ENCODE data around the gene PLA2G10.
"Not testable (repeated sequence)": the region's sequence is repeated elsewhere in the genome, so short reads cannot be mapped to it uniquely, and the experiment has no call there.

Gene PLA2G10

DNA sequence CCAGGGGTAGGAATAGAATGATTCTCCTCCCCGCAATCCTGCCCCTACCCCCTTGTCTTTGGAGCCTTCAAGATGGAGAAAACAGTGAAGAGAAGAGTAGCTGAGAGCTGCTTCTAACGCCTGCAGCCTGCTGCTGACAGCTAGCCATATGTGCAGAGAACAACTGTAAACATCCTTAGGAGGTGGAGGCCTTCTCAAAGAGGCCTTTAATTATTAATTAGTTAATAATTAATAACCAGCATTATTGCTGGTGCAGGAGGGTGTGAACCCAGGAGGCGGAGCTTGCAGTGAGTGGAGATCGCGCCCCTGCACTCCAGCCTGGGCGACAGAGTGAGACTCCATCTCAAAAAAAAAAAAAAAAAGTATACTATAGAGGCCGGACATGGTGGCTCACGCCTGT is 52.9 kb downstream of the PLA2G10 start:
- H3K4me3 ChIP-seq (replicated peaks; ENCODE audit: low read depth, low read length) = no peak overlapping the region
- no peak for TF ChIP-seq CTCF (IDR thresholded peaks at IDR 0.05; ENCODE audit: low read depth, low read length, missing control alignments)
- no peak for DNase-seq (ENCODE audit: extremely low read depth, low read depth)

DNA sequence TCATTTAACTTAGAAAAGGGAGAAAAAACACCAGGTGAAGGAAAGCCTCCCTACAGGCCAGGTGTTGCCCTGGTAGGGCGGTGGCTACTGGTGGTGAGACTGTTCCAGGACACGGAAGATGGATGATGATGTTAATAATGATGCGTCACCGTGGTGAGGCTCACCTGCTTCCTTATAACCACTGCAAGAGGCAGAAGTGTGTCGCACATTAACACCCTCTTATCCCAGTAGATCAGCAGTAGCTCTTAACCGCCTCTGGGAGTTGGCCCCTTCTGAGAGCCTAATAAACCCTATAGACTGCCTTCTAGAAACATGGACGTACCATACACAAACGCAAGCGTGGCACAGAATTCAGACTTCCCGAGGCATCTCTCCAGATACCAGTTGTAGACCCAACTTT is 53.6 kb downstream of the PLA2G10 start:
- DNase-seq (ENCODE audit: extremely low read depth, low read depth) = no peak
- no peak for TF ChIP-seq CTCF (IDR thresholded peaks at IDR 0.05; ENCODE audit: low read depth, low read length, missing control alignments)
- no peak overlapping the region for H3K4me3 ChIP-seq (replicated peaks; ENCODE audit: low read depth, low read length)

GRCh38 chr16:14636951-14637240 is 57.2 kb downstream of the PLA2G10 start:
- not testable (repeated sequence) for H3K4me3 ChIP-seq (replicated peaks; ENCODE audit: low read depth, low read length); DNase-seq (ENCODE audit: extremely low read depth, low read depth)

DNA sequence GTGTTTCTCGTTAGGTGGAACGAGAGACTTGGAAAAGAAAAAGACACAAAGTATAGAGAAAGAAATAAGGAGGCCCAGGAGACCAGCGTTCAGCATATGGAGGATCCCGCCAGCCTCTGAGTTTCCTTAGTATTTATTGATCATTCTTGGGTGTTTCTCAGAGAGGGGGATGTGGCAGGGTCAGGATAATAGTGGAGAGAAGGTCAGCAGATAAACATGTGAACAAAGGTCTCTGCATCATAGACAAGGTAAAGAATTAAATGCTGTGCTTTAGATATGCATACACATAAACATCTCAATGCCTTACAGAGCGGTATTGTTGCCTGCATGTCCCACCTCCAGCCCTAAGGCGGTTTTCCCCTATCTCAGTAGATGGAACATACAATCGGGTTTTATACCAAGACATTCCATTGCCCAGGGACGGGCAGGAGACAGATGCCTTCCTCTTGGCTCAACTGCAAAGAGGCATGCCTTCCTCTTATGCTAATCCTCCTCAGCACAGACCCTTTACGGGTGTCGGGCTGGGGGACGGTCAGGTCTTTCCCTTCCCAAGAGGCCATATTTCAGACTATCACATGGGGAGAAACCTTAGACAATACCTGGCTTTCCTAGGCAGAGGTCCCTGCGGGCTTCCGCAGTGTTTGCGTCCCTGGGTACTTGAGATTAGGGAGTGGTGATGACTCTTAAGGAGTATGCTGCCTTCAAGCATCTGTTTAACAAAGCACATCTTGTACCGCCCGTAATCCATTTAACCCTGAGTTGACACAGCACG is 57.7 kb downstream of the PLA2G10 start:
- H3K4me3 ChIP-seq (replicated peaks; ENCODE audit: low read depth, low read length); DNase-seq (ENCODE audit: extremely low read depth, low read depth): not testable (repeated sequence)

GRCh38 chr16:14635395-14636165 is 58.5 kb downstream of the PLA2G10 start:
- no peak for DNase-seq (ENCODE audit: extremely low read depth, low read depth)
- H3K4me3 ChIP-seq (replicated peaks; ENCODE audit: low read depth, low read length) = peak overlapping the region; percentile 19; the same call in 1 of the 2 replicates
- no peak for TF ChIP-seq CTCF (IDR thresholded peaks at IDR 0.05; ENCODE audit: low read depth, low read length, missing control alignments)

GRCh38 chr16:14634389-14634725 is 59.8 kb downstream of the PLA2G10 start:
- no peak for TF ChIP-seq CTCF (IDR thresholded peaks at IDR 0.05; ENCODE audit: low read depth, low read length, missing control alignments)

GRCh38 chr16:14632693-14633569 is 61.2 kb downstream of the PLA2G10 start, which contains the start of gene BFAR:
Gene BFAR (plus strand): TSS chr16:14632951. CDS start chr16:14644347, 11,396 bp downstream.
- peak within 1 kb of the TSS; percentile 82 for H3K4me3 ChIP-seq (replicated peaks; ENCODE audit: low read depth, low read length)
- TF ChIP-seq CTCF (IDR thresholded peaks at IDR 0.05; ENCODE audit: low read depth, low read length, missing control alignments) = no peak
- DNase-seq (ENCODE audit: extremely low read depth, low read depth) = peak; percentile 84

More at GRCh38 chr16:14634389-14634725, 59.8 kb downstream of the PLA2G10 start:
- DNase-seq (ENCODE audit: extremely low read depth, low read depth) = no peak
- peak overlapping the region; percentile 82 for H3K4me3 ChIP-seq (replicated peaks; ENCODE audit: low read depth, low read length)

- not testable (repeated sequence) for DNase-seq (ENCODE audit: extremely low read depth, low read depth)
- H3K4me3 ChIP-seq (replicated peaks; ENCODE audit: low read depth, low read length) = peak overlapping the region; percentile 68
These were observed 63.3 kb downstream of the PLA2G10 start for GRCh38 chr16:14630620-14631330.

Data from HFF-Myc (cell line).